HepG2 (cell line): ENCODE data around the gene FAM20C. TPM values are rescaled to one million over a fixed set of nuclear protein-coding genes. Genes with fewer than 3 reads are reported as not detected.
A peak's percentile ranks its signal among the peaks of the same experiment; 100 is the strongest.

ENCODE experiments used
- ATAC-seq: fragments of 200-7000 bp; cut with Tn5 transposase; 3 replicates; pipeline ENCODE4 v1.9.1; 2020; ENCODE audit warnings: mild to moderate bottlenecking, moderate library complexity
- BruUV-seq: library from RNA; stranded (reverse); fragments of 400-500 nt; replicated peaks from 2 replicates; lab custom pipeline; 2021; lab: Mats Ljungman, UMichigan
- CTCF ChIA-PET: fragments of 300-600 bp; formaldehyde crosslinking; extraction: SDS; loops from one replicate; lab custom pipeline; 2021; ENCODE audit warnings: low total read pairs, inconsistent platforms, low intra/inter-chr PET ratio; lab: Yijun Ruan, JAX
- POLR2A ChIA-PET: fragments of 350-600 bp; sonication (Branson Sonifier 250); formaldehyde crosslinking; loops from one replicate; lab custom pipeline; 2020; ENCODE audit warnings: antibody characterized with exemption, inconsistent platforms; lab: Yijun Ruan, JAX
- DNase-seq: peaks from one replicate; pipeline ENCODE4 v3.0.0-alpha.2; 2015; ENCODE audit warnings: low spot score
- FAIRE-seq: peaks from 3 replicates; lab custom pipeline; 2011; peaks lifted over from hg19 to GRCh38; lab: Jason Lieb, UNC
- H2AFZ ChIP-seq: one replicate; pipeline ENCODE4 v1.6.1; 2011; ENCODE audit warnings: low read length, inconsistent platforms
- H3K27ac ChIP-seq: fragments of 300-600 bp; 3 replicates; pipeline ENCODE4 v1.8.0; 2011; ENCODE audit warnings: mixed run types, mild to moderate bottlenecking, mixed read lengths, low read length, inconsistent platforms; ENCODE audit not compliant: insufficient read depth; ENCODE audit errors: extremely low read length
- H3K27me3 ChIP-seq, 2 experiments: fragments of 200-600 bp in 1 of 2; 2 replicates in 1 of 2; 3 replicates in 1 of 2; pipeline versions ENCODE4 v1.6.0 to v1.8.0; 2011; ENCODE audit warnings: low read length in 2 of 2, mild to moderate bottlenecking in 2 of 2, moderate library complexity in 2 of 2, inconsistent platforms in 1 of 2; ENCODE audit not compliant: insufficient read depth in 2 of 2, control insufficient read depth in 1 of 2
- H3K36me3 ChIP-seq, 2 experiments: fragments of 200-600 bp in 1 of 2; replicated peaks in 1 of 2; 2 replicates in 1 of 2; 3 replicates in 1 of 2; pipeline versions ENCODE4 v1.5.1 to v1.8.0; 2011; ENCODE audit warnings: low read length in 2 of 2, inconsistent platforms in 1 of 2; ENCODE audit not compliant: insufficient read depth in 2 of 2, control insufficient read depth in 1 of 2
- H3K4me1 ChIP-seq: 2 replicates; pipeline ENCODE4 v1.5.1; 2012; ENCODE audit warnings: low read length, inconsistent platforms; ENCODE audit not compliant: insufficient read depth
- H3K4me2 ChIP-seq: 2 replicates; pipeline ENCODE4 v1.6.0; 2011; ENCODE audit warnings: low read depth, low read length, inconsistent platforms
- H3K4me3 ChIP-seq, 3 experiments: fragments of 200-600 bp in 1 of 3; sonication (generic), shearing (Covaris generic) in 1 of 3; replicated peaks in 1 of 3; 2 replicates each; pipeline ENCODE4 v1.5.1; 2011 to 2016; ENCODE audit warnings: low read length in 3 of 3, inconsistent platforms in 2 of 3, low read depth in 2 of 3, mild to moderate bottlenecking in 2 of 3, control low read depth in 1 of 3, mixed read lengths in 1 of 3; ENCODE audit not compliant: insufficient read depth in 1 of 3
- H3K79me2 ChIP-seq: one replicate; pipeline ENCODE4 v1.6.1; 2011; ENCODE audit warnings: low read length, inconsistent platforms; ENCODE audit not compliant: insufficient read depth
- H3K9ac ChIP-seq: 2 replicates; pipeline ENCODE4 v1.6.0; 2011; ENCODE audit warnings: mild to moderate bottlenecking, low read depth, low read length, inconsistent platforms; ENCODE audit not compliant: insufficient read depth
- H3K9me3 ChIP-seq: 2 replicates; pipeline ENCODE4 v1.5.1; 2012; ENCODE audit warnings: mild to moderate bottlenecking, low read length
- H4K20me1 ChIP-seq: 2 replicates; pipeline ENCODE4 v1.6.0; 2011; ENCODE audit warnings: inconsistent platforms, mild to moderate bottlenecking, low read length, moderate library complexity; ENCODE audit not compliant: insufficient read depth
- TGIF2 ChIP-seq: IDR thresholded peaks from 2 replicates; pipeline ENCODE4 v1.6.1; 2016; ENCODE audit warnings: control low read depth, missing compliant biosample characterization
- TSC22D2 ChIP-seq: sonication (generic); formaldehyde crosslinking; IDR thresholded peaks from 2 replicates; pipeline ENCODE4 v1.5.1; 2020; ENCODE audit warnings: missing genetic modification reagents, mild to moderate bottlenecking, borderline replicate concordance
- ZNF644 ChIP-seq: IDR thresholded peaks from 2 replicates; pipeline ENCODE4 v1.6.1; 2016; ENCODE audit warnings: low read depth
- WGBS: methylation state at CpG from one replicate; pipeline ENCODE4 v1.1.6; 2017; ENCODE audit warnings: low lambda C conversion rate; 5-methylcytosine and 5-hydroxymethylcytosine counted together
- in situ Hi-C: cut with HindIII; loops from 2 replicates; pipeline ENCODE4 v1.10.0; 2017; ENCODE audit warnings: low pct_unique_long_range_greater_than_20kb; ENCODE audit not compliant: extremely low pct_ligation_motif_present
- intact Hi-C: fragments of 100-400 bp; cut with micrococcal nuclease; formaldehyde crosslinking; loops from one replicate; pipeline ENCODE4 v1.10.0; 2022; ENCODE audit not compliant: unreplicated experiment
- polyA plus RNA-seq, 8 experiments: library from polyadenylated mRNA; depleted of rRNA in 3 of 8; stranded (reverse) in 7 of 8; unstranded in 1 of 8; fragments of >200 nt; fragmentation: Illumina TruSeq in 4 of 8; extraction: Trizol in 4 of 8; gene quantifications; 2 replicates each; pipeline versions ENCODE4 v1.2.1 to v1.2.3, GENCODE V29; 2011 to 2016; ENCODE audit warnings: low read depth in 4 of 8, missing spikeins in 1 of 8, mixed read lengths in 1 of 8; ENCODE audit not compliant: insufficient read depth in 1 of 8
- total RNA-seq, 5 experiments: library from RNA; depleted of rRNA; stranded (reverse); fragments of >200 nt; fragmentation: Illumina TruSeq; extraction: Trizol; gene quantifications; 2 replicates each; pipeline ENCODE4 v1.2.3, GENCODE V29; 2016; ENCODE audit warnings: low read depth in 1 of 5
- TF ChIP-seq, protein P1 (sequence below): sonication (generic); formaldehyde crosslinking; IDR thresholded peaks from 2 replicates; pipeline ENCODE4 v1.5.0; 2020; ENCODE audit warnings: mild to moderate bottlenecking, missing genetic modification reagents, borderline replicate concordance
- TF ChIP-seq, protein P2 (sequence below): fragments of 450-650 bp; IDR thresholded peaks from 2 replicates; pipeline ENCODE4 v1.6.1; 2016
- TF ChIP-seq, protein P3 (sequence below): sonication (generic); formaldehyde crosslinking; IDR thresholded peaks from 2 replicates; pipeline ENCODE4 v1.4.0; 2020; ENCODE audit warnings: missing genetic modification reagents, borderline replicate concordance

The FAM20C gene
- total and polyA plus RNA-seq, 2 of the 13 experiments (the other 11 are each of a cell fraction or from before 2014, with no cell fraction given), result 11.9 to 19.9 TPM

DNA sequence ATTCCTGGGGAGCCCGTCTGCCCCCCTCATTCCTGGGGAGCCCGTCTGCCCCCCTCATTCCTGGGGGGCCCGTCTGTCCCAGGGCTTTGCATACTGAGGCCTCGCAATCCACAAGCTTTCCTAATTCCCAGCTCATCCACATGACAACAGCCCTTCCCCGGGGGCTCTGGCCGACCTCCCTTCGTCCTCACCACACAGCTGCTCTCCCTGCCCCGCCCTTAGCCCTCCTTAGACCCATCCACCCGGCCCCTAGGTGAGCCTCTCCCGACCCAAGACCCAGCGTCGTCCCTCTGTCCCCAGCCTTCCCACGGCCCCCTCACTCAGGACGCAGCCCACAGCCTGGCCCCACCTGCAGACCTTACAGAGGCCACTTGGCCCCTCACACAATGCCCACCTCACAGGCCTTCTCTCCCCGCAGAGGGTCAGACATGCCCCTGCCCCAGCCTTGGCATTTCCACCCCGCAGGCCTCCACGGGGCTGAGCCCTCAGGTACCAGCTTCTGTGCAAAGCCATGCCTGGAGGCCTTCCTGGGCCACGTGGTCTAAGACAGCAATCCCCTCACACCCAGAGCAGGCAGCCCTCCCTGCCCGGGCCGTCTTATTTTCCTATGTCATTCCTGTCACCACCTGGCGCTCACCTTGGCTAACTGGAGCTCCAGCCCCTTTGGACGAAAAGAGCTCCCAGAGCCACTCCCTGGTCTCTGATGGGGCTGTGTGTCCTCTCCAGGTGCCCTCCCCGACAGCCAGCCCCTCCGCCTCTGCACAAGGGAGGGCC lies 3.5 kb upstream of the FAM20C start (continued):
- TF ChIP-seq, protein P1, sequence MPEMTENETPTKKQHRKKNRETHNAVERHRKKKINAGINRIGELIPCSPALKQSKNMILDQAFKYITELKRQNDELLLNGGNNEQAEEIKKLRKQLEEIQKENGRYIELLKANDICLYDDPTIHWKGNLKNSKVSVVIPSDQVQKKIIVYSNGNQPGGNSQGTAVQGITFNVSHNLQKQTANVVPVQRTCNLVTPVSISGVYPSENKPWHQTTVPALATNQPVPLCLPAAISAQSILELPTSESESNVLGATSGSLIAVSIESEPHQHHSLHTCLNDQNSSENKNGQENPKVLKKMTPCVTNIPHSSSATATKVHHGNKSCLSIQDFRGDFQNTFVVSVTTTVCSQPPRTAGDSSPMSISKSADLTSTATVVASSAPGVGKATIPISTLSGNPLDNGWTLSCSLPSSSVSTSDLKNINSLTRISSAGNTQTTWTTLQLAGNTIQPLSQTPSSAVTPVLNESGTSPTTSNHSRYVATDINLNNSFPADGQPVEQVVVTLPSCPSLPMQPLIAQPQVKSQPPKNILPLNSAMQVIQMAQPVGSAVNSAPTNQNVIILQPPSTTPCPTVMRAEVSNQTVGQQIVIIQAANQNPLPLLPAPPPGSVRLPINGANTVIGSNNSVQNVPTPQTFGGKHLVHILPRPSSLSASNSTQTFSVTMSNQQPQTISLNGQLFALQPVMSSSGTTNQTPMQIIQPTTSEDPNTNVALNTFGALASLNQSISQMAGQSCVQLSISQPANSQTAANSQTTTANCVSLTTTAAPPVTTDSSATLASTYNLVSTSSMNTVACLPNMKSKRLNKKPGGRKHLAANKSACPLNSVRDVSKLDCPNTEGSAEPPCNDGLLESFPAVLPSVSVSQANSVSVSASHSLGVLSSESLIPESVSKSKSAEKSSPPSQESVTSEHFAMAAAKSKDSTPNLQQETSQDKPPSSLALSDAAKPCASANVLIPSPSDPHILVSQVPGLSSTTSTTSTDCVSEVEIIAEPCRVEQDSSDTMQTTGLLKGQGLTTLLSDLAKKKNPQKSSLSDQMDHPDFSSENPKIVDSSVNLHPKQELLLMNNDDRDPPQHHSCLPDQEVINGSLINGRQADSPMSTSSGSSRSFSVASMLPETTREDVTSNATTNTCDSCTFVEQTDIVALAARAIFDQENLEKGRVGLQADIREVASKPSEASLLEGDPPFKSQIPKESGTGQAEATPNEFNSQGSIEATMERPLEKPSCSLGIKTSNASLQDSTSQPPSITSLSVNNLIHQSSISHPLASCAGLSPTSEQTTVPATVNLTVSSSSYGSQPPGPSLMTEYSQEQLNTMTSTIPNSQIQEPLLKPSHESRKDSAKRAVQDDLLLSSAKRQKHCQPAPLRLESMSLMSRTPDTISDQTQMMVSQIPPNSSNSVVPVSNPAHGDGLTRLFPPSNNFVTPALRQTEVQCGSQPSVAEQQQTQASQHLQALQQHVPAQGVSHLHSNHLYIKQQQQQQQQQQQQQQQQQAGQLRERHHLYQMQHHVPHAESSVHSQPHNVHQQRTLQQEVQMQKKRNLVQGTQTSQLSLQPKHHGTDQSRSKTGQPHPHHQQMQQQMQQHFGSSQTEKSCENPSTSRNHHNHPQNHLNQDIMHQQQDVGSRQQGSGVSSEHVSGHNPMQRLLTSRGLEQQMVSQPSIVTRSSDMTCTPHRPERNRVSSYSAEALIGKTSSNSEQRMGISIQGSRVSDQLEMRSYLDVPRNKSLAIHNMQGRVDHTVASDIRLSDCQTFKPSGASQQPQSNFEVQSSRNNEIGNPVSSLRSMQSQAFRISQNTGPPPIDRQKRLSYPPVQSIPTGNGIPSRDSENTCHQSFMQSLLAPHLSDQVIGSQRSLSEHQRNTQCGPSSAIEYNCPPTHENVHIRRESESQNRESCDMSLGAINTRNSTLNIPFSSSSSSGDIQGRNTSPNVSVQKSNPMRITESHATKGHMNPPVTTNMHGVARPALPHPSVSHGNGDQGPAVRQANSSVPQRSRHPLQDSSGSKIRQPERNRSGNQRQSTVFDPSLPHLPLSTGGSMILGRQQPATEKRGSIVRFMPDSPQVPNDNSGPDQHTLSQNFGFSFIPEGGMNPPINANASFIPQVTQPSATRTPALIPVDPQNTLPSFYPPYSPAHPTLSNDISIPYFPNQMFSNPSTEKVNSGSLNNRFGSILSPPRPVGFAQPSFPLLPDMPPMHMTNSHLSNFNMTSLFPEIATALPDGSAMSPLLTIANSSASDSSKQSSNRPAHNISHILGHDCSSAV (CRISPR knock-in tag), result no peak

DNA sequence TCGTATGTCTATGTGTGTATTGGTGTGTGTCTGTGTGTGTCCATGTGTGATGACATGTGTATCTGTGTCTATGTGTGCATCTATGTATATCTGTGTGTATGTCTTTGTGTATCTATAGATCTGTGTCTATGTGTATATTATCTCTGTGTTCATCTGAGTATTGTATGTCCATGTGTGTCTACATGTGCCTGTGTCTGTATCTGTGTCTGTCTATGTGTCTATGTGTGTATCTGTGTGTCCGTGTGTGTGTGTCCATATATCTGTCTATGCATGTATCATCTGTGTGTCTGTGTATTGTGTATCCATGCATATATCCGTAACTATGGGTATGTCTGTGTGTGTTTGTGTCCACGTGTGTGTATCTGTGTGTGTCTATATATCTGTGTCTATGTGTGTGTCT lies 2.7 kb upstream of the FAM20C start:
- Histone ChIP-seq H3K4me3 (no peak overlapping the region), H3K9ac (no peak overlapping the region), H3K27me3 (peaks cover 5 to 50% of the 10 kb centered on the region in 2 experiments; a peak in 4 of 5 replicates), H3K4me1 (peaks cover 4% of the 10 kb centered on the region; the same call in 1 of the 2 replicates), H3K4me2 (no peak overlapping the region), H3K79me2 (no peaks in the 10 kb centered on the region), H2AFZ (no peak overlapping the region), H4K20me1 (no peaks in the 10 kb centered on the region), H3K36me3 (no peaks in the 10 kb centered on the region), H3K9me3 (no peaks in the 10 kb centered on the region), H3K27ac (no peak overlapping the region)
- no peak for DNase-seq
- in situ Hi-C loops (no loop called here), intact Hi-C loops (no loop called here)
- ATAC-seq, result no peak
- ChIA-PET POLR2A (no interaction called here), CTCF (no interaction called here)
- no TSS peak for BruUV-seq
- FAIRE-seq, result no peak
- 54% methylated on average over 4 of the region's 4 CpGs for WGBS
- no peak for TF ChIP-seq TGIF2 (CRISPR knock-in tag)
- no peak for TF ChIP-seq TSC22D2
- TF ChIP-seq, protein P2, sequence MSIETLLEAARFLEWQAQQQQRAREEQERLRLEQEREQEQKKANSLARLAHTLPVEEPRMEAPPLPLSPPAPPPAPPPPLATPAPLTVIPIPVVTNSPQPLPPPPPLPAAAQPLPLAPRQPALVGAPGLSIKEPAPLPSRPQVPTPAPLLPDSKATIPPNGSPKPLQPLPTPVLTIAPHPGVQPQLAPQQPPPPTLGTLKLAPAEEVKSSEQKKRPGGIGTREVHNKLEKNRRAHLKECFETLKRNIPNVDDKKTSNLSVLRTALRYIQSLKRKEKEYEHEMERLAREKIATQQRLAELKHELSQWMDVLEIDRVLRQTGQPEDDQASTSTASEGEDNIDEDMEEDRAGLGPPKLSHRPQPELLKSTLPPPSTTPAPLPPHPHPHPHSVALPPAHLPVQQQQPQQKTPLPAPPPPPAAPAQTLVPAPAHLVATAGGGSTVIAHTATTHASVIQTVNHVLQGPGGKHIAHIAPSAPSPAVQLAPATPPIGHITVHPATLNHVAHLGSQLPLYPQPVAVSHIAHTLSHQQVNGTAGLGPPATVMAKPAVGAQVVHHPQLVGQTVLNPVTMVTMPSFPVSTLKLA, result peak; percentile 93
- TF ChIP-seq ZNF644 (CRISPR knock-in tag), result no peak
- TF ChIP-seq, protein P3, sequence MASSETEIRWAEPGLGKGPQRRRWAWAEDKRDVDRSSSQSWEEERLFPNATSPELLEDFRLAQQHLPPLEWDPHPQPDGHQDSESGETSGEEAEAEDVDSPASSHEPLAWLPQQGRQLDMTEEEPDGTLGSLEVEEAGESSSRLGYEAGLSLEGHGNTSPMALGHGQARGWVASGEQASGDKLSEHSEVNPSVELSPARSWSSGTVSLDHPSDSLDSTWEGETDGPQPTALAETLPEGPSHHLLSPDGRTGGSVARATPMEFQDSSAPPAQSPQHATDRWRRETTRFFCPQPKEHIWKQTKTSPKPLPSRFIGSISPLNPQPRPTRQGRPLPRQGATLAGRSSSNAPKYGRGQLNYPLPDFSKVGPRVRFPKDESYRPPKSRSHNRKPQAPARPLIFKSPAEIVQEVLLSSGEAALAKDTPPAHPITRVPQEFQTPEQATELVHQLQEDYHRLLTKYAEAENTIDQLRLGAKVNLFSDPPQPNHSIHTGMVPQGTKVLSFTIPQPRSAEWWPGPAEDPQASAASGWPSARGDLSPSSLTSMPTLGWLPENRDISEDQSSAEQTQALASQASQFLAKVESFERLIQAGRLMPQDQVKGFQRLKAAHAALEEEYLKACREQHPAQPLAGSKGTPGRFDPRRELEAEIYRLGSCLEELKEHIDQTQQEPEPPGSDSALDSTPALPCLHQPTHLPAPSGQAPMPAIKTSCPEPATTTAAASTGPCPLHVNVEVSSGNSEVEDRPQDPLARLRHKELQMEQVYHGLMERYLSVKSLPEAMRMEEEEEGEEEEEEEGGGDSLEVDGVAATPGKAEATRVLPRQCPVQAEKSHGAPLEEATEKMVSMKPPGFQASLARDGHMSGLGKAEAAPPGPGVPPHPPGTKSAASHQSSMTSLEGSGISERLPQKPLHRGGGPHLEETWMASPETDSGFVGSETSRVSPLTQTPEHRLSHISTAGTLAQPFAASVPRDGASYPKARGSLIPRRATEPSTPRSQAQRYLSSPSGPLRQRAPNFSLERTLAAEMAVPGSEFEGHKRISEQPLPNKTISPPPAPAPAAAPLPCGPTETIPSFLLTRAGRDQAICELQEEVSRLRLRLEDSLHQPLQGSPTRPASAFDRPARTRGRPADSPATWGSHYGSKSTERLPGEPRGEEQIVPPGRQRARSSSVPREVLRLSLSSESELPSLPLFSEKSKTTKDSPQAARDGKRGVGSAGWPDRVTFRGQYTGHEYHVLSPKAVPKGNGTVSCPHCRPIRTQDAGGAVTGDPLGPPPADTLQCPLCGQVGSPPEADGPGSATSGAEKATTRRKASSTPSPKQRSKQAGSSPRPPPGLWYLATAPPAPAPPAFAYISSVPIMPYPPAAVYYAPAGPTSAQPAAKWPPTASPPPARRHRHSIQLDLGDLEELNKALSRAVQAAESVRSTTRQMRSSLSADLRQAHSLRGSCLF (CRISPR knock-in tag), result no peak
